Activated T-cell treated with anti-CD3 and anti-CD28 coated beads for 4 hours (primary cell): ENCODE measurements around the gene MYBPH.

Experiments
- DNase-seq: peaks from one replicate; pipeline ENCODE4 v3.0.0-alpha.2; 2020

Gene MYBPH

GRCh38 chr1:203127666-203128430 lies 47.8 kb downstream of the MYBPH start, which contains the start of gene ADORA1:
TSS of gene ADORA1 (plus strand) at chr1:203127726. CDS start at chr1:203128842, 1,116 bp downstream.
- DNase-seq, result no peak

GRCh38 chr1:203126866-203127665 lies 48.6 kb downstream of the MYBPH start:
- no peak for DNase-seq

GRCh38 chr1:203126151-203126865 lies 49.3 kb downstream of the MYBPH start:
- no peak for DNase-seq

GRCh38 chr1:203124546-203125317 lies 50.9 kb downstream of the MYBPH start:
- DNase-seq, result no peak

GRCh38 chr1:203124011-203124410 lies 51.6 kb downstream of the MYBPH start:
- no peak for DNase-seq

GRCh38 chr1:203122159-203122558 lies 53.5 kb downstream of the MYBPH start:
- no peak for DNase-seq

GRCh38 chr1:203121186-203122015 lies 54.2 kb downstream of the MYBPH start:
- DNase-seq, result no peak

GRCh38 chr1:203120325-203121153 lies 55.1 kb downstream of the MYBPH start:
- DNase-seq, result no peak
